K562 (cell line): ENCODE measurements around the gene FKBP8. TPM values are rescaled to one million over a fixed set of nuclear protein-coding genes. Genes with fewer than 3 reads are reported as not detected.

Source experiments
- CHD2 ChIP-seq: IDR thresholded peaks from 2 replicates; pipeline ENCODE4 v1.6.1; 2011; ENCODE audit warnings: low read depth, low read length
- JUN ChIP-seq, 2 experiments: sonication (generic) in 1 of 2; formaldehyde crosslinking in 1 of 2; IDR thresholded peaks; 2 replicates each; pipeline versions ENCODE4 v1.6.1 to v1.8.0; 2012 to 2022; ENCODE audit warnings: borderline replicate concordance in 2 of 2, mild to moderate bottlenecking in 2 of 2, improper control_type of control experiment in 1 of 2, low read depth in 1 of 2, low read length in 1 of 2, missing genetic modification reagents in 1 of 2
- NFXL1 ChIP-seq: fragments of 450-650 bp; formaldehyde crosslinking; IDR thresholded peaks from 2 replicates; pipeline ENCODE4 v1.4.0; 2021; ENCODE audit warnings: mild to moderate bottlenecking
- NRF1 ChIP-seq, 2 experiments: fragments of 450-650 bp; IDR thresholded peaks in 1 of 2; conservative IDR thresholded peaks in 1 of 2; 2 replicates each; pipeline ENCODE4 v1.6.1; 2014; ENCODE audit warnings: mild to moderate bottlenecking in 2 of 2
- PHTF2 ChIP-seq: fragments of 250-450 bp; sonication (Bioruptor Pico); IDR thresholded peaks from 2 replicates; pipeline ENCODE4 v1.5.0; 2021; ENCODE audit warnings: mild to moderate bottlenecking
- POLR2AphosphoS5 ChIP-seq: IDR thresholded peaks from 2 replicates; pipeline ENCODE4 v1.6.1; 2011; ENCODE audit warnings: mild to moderate bottlenecking, low read depth, low read length, moderate library complexity; ENCODE audit not compliant: control insufficient read depth, insufficient read depth
- ZNF324 ChIP-seq: fragments of 250-450 bp; sonication (Bioruptor Pico); IDR thresholded peaks from 2 replicates; pipeline ENCODE4 v1.4.0; 2020; ENCODE audit warnings: mild to moderate bottlenecking
- ZNF764 ChIP-seq: fragments of 250-450 bp; sonication (Bioruptor Pico); IDR thresholded peaks from 2 replicates; pipeline ENCODE4 v1.4.0; 2020; ENCODE audit warnings: low read depth, mild to moderate bottlenecking, moderate library complexity
- polyA plus RNA-seq, 8 experiments: library from polyadenylated mRNA; depleted of rRNA in 4 of 8; stranded (reverse) in 5 of 8; unstranded in 3 of 8; fragments of >200 nt; fragmentation: Nextera tagmentation in 2 of 8; fragmentation: Illumina TruSeq in 1 of 8; extraction: Ambion mirVana in 2 of 8; extraction: Trizol in 1 of 8; gene quantifications; 2 replicates each; pipeline versions ENCODE4 v1.2.1 to v1.2.3, GENCODE V29; 2011 to 2014; ENCODE audit warnings: inconsistent platforms in 1 of 8, missing spikeins in 1 of 8
- total RNA-seq, 7 experiments: library from RNA; depleted of rRNA in 6 of 7; stranded (reverse); fragments of >200 nt in 6 of 7; fragmentation: Illumina TruSeq in 2 of 7; extraction: Trizol in 2 of 7; gene quantifications; 2 replicates each; pipeline versions ENCODE4 v1.2.1 to v1.2.3, GENCODE V29; 2011 to 2021; ENCODE audit warnings: low replicate concordance in 1 of 7
- TF ChIP-seq, protein P1 (sequence below): fragments of 450-650 bp; IDR thresholded peaks from 2 replicates; pipeline ENCODE4 v1.6.1; 2016; ENCODE audit warnings: mild to moderate bottlenecking
- TF ChIP-seq, protein P2 (sequence below): fragments of 250-450 bp; sonication (Bioruptor Pico); IDR thresholded peaks from 2 replicates; pipeline ENCODE4 v1.8.0; 2021; ENCODE audit warnings: mild to moderate bottlenecking, moderate library complexity
- TF ChIP-seq, protein P3 (sequence below): fragments of 450-650 bp; formaldehyde crosslinking; IDR thresholded peaks from 2 replicates; pipeline ENCODE4 v1.4.0; 2020; ENCODE audit warnings: mild to moderate bottlenecking
- TF ChIP-seq, protein P4 (sequence below): sonication (generic); formaldehyde crosslinking; IDR thresholded peaks from 2 replicates; pipeline ENCODE4 v1.8.1; 2023; ENCODE audit warnings: mild to moderate bottlenecking, missing genetic modification reagents, moderate library complexity
- TF ChIP-seq, protein P5 (sequence below): fragments of 450-650 bp; formaldehyde crosslinking; IDR thresholded peaks from 2 replicates; pipeline ENCODE4 v1.4.0; 2022; ENCODE audit warnings: missing genetic modification characterization
- TF ChIP-seq, protein P6 (sequence below): fragments of 450-650 bp; formaldehyde crosslinking; IDR thresholded peaks from 2 replicates; pipeline ENCODE4 v1.4.0; 2020; ENCODE audit warnings: mild to moderate bottlenecking, moderate library complexity
- TF ChIP-seq, protein P7 (sequence below), 2 experiments: fragments of 250-450 bp in 1 of 2; fragments of 450-650 bp in 1 of 2; sonication (Bioruptor Pico) in 1 of 2; IDR thresholded peaks; 2 replicates each; pipeline versions ENCODE4 v1.6.1 to v1.8.0; 2016 to 2021; ENCODE audit warnings: mild to moderate bottlenecking in 2 of 2, moderate library complexity in 2 of 2, missing compliant biosample characterization in 1 of 2, missing genetic modification characterization in 1 of 2

The FKBP8 gene
- total and polyA plus RNA-seq, 9 of the 15 experiments (the other 6 are each of a cell fraction or from before 2014, with no cell fraction given), result 0.46 to 236 (median 104) TPM

DNA sequence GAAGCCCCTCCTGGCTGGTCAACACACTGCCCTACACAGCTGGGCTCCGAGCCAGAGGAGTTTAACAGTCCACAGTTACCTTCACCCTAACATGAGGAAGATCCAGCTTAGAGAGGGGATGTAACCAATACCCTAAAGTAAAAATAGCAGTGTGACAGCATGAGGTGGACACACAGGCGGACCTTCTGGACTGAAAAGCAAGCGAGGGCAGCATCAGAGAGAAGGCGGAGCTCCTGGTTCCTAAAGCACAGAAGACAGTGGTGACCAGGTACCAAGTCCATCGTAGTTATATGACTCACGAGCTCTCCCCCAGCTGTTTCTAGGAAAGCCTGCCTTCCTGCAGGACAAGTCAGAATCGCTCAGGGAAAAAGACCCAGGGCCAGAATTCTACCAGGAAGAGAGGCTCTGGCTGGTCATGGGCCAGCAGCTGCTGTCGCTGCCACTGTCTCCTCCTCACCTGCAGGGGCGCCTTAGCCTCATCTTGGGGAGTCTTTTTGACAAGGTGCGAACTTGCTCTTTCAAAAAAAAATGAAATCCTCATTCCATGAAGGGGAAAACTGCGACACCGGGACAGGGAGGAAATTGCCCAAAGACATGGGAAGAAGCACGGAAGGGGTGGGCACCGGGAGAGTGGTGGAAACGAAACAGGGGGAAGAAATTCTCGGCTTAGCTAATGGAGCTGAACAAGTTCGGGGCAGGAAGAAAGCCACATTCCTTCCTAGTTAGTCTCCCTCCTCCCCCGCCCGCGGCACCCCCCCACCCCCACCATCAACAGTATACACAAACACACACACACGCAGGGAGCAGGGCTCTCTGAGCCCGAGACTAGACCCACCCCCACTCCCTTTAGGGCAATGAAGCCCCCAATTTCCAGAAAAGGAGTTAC is 23.2 kb downstream of the FKBP8 start (continued):
- TF ChIP-seq, protein P1, sequence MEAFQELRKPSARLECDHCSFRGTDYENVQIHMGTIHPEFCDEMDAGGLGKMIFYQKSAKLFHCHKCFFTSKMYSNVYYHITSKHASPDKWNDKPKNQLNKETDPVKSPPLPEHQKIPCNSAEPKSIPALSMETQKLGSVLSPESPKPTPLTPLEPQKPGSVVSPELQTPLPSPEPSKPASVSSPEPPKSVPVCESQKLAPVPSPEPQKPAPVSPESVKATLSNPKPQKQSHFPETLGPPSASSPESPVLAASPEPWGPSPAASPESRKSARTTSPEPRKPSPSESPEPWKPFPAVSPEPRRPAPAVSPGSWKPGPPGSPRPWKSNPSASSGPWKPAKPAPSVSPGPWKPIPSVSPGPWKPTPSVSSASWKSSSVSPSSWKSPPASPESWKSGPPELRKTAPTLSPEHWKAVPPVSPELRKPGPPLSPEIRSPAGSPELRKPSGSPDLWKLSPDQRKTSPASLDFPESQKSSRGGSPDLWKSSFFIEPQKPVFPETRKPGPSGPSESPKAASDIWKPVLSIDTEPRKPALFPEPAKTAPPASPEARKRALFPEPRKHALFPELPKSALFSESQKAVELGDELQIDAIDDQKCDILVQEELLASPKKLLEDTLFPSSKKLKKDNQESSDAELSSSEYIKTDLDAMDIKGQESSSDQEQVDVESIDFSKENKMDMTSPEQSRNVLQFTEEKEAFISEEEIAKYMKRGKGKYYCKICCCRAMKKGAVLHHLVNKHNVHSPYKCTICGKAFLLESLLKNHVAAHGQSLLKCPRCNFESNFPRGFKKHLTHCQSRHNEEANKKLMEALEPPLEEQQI, result no peak
- TF ChIP-seq PHTF2 (CRISPR knock-in tag) (no peak), NFXL1 (CRISPR knock-in tag) (no peak), CHD2 (no peak), POLR2AphosphoS5 (no peak), JUN (IDR thresholded peaks at IDR 0.05; ENCODE audit: borderline replicate concordance, low read depth, low read length) (no peak), JUN (CRISPR knock-in tag; IDR thresholded peaks at IDR 0.05; ENCODE audit: borderline replicate concordance) (no peak), ZNF324 (CRISPR knock-in tag) (no peak), ZNF764 (CRISPR knock-in tag) (no peak), NRF1 (conservative IDR thresholded peaks at IDR 0.05 in 1 of 2, IDR thresholded peaks at IDR 0.05 in 1 of 2) (no peak)
- TF ChIP-seq, protein P2, sequence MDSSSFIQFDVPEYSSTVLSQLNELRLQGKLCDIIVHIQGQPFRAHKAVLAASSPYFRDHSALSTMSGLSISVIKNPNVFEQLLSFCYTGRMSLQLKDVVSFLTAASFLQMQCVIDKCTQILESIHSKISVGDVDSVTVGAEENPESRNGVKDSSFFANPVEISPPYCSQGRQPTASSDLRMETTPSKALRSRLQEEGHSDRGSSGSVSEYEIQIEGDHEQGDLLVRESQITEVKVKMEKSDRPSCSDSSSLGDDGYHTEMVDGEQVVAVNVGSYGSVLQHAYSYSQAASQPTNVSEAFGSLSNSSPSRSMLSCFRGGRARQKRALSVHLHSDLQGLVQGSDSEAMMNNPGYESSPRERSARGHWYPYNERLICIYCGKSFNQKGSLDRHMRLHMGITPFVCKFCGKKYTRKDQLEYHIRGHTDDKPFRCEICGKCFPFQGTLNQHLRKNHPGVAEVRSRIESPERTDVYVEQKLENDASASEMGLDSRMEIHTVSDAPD (CRISPR knock-in tag), result no peak
- TF ChIP-seq, protein P3, sequence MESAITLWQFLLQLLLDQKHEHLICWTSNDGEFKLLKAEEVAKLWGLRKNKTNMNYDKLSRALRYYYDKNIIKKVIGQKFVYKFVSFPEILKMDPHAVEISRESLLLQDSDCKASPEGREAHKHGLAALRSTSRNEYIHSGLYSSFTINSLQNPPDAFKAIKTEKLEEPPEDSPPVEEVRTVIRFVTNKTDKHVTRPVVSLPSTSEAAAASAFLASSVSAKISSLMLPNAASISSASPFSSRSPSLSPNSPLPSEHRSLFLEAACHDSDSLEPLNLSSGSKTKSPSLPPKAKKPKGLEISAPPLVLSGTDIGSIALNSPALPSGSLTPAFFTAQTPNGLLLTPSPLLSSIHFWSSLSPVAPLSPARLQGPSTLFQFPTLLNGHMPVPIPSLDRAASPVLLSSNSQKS (CRISPR knock-in tag), result no peak
- TF ChIP-seq, protein P4, sequence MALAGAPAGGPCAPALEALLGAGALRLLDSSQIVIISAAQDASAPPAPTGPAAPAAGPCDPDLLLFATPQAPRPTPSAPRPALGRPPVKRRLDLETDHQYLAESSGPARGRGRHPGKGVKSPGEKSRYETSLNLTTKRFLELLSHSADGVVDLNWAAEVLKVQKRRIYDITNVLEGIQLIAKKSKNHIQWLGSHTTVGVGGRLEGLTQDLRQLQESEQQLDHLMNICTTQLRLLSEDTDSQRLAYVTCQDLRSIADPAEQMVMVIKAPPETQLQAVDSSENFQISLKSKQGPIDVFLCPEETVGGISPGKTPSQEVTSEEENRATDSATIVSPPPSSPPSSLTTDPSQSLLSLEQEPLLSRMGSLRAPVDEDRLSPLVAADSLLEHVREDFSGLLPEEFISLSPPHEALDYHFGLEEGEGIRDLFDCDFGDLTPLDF (CRISPR knock-in tag), result 0 out of 2 replicates have a peak, but pooled peaks have one; percentile 29
- TF ChIP-seq, protein P5, sequence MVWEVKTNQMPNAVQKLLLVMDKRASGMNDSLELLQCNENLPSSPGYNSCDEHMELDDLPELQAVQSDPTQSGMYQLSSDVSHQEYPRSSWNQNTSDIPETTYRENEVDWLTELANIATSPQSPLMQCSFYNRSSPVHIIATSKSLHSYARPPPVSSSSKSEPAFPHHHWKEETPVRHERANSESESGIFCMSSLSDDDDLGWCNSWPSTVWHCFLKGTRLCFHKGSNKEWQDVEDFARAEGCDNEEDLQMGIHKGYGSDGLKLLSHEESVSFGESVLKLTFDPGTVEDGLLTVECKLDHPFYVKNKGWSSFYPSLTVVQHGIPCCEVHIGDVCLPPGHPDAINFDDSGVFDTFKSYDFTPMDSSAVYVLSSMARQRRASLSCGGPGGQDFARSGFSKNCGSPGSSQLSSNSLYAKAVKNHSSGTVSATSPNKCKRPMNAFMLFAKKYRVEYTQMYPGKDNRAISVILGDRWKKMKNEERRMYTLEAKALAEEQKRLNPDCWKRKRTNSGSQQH, result no peak
- TF ChIP-seq, protein P6, sequence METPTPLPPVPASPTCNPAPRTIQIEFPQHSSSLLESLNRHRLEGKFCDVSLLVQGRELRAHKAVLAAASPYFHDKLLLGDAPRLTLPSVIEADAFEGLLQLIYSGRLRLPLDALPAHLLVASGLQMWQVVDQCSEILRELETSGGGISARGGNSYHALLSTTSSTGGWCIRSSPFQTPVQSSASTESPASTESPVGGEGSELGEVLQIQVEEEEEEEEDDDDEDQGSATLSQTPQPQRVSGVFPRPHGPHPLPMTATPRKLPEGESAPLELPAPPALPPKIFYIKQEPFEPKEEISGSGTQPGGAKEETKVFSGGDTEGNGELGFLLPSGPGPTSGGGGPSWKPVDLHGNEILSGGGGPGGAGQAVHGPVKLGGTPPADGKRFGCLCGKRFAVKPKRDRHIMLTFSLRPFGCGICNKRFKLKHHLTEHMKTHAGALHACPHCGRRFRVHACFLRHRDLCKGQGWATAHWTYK, result no peak
- TF ChIP-seq, protein P7, sequence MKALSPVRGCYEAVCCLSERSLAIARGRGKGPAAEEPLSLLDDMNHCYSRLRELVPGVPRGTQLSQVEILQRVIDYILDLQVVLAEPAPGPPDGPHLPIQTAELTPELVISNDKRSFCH (CRISPR knock-in tag; IDR thresholded peaks at IDR 0.05), result no peak
- TF ChIP-seq, protein P7 (tag; IDR thresholded peaks at IDR 0.05), result no peak
